Prostate gland (tissue), 2 donors: ENCODE results near the gene SRM.

Experiments
- POLR2A ChIP-seq: fragments of 450-650 bp; IDR thresholded peaks from one replicate; pipeline ENCODE4 v1.6.1; 2016; ENCODE audit warnings: antibody characterized with exemption, mild to moderate bottlenecking
- POLR2AphosphoS5 ChIP-seq: sonication (generic); formaldehyde crosslinking; IDR thresholded peaks from one replicate; pipeline ENCODE4 v1.6.1; 2017; ENCODE audit warnings: antibody characterized with exemption
- TF ChIP-seq, protein P1 (sequence below), 4 experiments: fragments of 200-600 bp in 2 of 4; fragments of 450-650 bp in 2 of 4; sonication (generic) in 2 of 4; IDR thresholded peaks; 1 replicate in 3 of 4; 2 replicates in 1 of 4; pipeline ENCODE4 v1.5.1; 2016 to 2019; ENCODE audit warnings: antibody characterized with exemption in 4 of 4, mild to moderate bottlenecking in 2 of 4, moderate library complexity in 2 of 4

GRCh38 chr1:11070876-11071275, 11.1 kb upstream of the SRM start:
- TF ChIP-seq, protein P1, sequence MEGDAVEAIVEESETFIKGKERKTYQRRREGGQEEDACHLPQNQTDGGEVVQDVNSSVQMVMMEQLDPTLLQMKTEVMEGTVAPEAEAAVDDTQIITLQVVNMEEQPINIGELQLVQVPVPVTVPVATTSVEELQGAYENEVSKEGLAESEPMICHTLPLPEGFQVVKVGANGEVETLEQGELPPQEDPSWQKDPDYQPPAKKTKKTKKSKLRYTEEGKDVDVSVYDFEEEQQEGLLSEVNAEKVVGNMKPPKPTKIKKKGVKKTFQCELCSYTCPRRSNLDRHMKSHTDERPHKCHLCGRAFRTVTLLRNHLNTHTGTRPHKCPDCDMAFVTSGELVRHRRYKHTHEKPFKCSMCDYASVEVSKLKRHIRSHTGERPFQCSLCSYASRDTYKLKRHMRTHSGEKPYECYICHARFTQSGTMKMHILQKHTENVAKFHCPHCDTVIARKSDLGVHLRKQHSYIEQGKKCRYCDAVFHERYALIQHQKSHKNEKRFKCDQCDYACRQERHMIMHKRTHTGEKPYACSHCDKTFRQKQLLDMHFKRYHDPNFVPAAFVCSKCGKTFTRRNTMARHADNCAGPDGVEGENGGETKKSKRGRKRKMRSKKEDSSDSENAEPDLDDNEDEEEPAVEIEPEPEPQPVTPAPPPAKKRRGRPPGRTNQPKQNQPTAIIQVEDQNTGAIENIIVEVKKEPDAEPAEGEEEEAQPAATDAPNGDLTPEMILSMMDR (IDR thresholded peaks at IDR 0.05): no peak
- TF ChIP-seq POLR2A (no peak), POLR2AphosphoS5 (no peak)
